GM21723 (cell line): Measurements from ENCODE around the gene TSSK2.
"Not testable (repeated sequence)": the region's sequence is repeated elsewhere in the genome, so short reads cannot be mapped to it uniquely, and the experiment has no call there.

Experiments used
- ATAC-seq: cut with Tn5 transposase; IDR thresholded peaks from one replicate; pipeline ENCODE4 v1.9.1; 2021; ENCODE audit warnings: mild to moderate bottlenecking, moderate library complexity; ENCODE audit not compliant: unreplicated experiment

TSSK2 gene

DNA sequence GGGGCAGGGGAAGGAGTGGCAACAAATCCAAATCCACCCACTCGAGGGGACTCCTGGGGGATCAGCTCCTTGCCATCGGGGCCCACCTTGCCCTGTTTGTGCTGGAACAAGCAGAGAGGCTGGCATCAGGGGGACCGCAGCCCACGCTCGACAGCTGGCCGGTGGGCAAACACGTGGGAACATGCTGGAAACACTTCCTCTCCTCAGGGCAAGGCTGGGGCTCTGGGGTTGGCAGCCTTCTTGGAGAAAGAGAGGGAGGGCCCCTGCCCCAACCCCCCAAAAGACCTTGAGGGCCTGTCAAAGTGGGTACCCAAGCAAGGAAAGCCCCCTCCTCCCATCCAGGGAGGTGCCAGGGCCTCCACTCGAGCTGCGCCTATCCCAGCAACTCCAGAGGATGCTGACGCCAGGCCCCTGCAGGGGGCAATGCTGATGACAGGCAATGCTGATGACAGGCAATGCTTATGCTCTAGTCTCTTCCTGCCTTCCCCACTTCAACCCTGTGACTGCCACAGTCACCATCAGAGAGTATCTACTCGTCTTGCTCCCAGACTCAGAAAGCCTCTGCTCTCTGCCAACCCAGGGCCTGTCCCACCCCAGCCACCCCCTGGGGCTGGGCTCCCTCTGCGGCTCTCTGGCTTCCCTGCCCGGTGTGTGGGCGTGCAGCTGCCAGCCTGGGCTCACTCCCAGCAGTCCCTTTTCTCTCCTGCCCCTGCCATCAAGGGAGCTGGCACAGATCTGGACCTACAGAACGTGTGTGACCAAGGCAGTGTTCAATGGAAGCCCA lies 7.3 kb downstream of the TSSK2 start:
- ATAC-seq: no peak

- no peak for ATAC-seq
Observed at GRCh38 chr22:19139001-19139356, 7.9 kb downstream of the TSSK2 start.

GRCh38 chr22:19139974-19140373 lies 8.9 kb downstream of the TSSK2 start:
- no peak for ATAC-seq

DNA sequence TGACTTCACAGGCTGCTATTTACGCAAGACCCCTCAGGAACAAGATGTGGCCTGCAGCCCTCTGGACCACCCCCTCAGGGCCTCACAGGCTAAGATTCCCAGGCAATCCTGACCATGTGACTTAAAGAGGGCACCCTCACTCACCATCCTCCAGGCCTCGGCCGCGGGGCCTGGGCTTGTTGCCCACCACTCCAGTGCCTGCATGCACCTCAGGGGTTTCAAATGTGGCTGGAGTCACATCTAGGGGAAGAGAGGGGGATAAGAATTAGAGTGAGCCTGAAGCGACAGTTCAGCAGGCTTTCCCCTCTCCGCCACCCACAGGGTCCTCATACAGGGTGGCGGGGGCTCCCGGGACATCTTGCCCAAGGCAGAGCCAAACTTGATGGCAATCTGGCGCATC lies 11.3 kb downstream of the TSSK2 start:
- no peak for ATAC-seq

DNA sequence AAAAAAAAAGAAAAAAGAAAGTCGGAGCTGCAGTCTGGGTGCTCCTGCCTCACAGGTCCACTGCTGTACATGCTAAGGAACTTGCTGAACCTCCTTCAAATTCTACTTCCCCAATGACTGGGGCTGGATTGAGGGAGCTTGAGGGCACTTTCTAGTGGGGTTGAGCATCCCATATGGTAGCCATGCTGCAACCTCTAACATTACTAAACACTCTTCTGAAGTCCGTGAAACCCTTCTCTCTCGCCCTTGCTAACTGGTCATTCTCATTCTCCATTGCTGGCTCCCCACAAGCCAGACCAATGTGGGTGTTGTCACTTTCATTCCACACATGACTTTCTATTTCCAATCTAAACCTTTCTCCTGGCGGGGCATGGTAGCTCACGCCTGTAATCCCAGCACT lies 12.1 kb downstream of the TSSK2 start:
- no peak for ATAC-seq

- peak; percentile 12 for ATAC-seq
Observed at GRCh38 chr22:19143967-19144400, 12.9 kb downstream of the TSSK2 start.

DNA sequence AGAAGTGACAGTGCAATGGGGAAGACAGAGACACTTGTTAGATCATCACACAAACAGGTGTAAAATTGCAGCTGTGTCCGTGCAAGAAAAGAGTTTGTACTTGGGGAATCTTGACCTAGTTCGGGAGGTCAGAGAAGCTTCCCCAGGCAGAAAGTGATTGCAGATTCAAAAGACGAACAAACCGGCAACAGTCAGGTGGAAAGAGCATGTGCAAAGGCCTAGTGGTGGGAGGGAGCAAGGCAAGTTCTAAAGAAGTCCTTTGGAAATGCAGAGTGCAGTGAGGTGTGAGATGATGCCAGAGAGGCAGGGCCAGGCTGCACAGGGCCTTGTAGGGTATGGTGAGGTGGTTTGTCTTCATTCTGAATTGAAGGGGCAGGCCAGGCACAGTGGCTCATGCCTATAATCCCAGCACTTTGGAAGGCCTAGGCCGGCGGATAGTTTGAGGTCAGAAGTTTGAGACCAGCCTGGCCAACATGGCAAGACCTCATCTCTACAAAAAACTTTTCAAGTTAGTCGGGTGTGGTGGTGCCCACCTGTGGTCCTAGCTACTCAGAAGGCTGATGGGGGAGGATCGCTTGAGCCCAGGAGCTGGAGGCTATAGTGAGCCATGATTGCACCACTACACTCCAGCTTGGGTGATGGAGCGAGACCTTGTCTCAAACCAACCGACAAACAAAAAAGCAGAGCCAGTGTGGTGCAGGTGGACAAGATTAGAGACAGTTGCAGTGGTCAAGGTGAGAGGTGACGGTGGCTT lies 15.3 kb downstream of the TSSK2 start:
- no peak for ATAC-seq

GRCh38 chr22:19147195-19147780 lies 16.2 kb downstream of the TSSK2 start:
- no peak for ATAC-seq

DNA sequence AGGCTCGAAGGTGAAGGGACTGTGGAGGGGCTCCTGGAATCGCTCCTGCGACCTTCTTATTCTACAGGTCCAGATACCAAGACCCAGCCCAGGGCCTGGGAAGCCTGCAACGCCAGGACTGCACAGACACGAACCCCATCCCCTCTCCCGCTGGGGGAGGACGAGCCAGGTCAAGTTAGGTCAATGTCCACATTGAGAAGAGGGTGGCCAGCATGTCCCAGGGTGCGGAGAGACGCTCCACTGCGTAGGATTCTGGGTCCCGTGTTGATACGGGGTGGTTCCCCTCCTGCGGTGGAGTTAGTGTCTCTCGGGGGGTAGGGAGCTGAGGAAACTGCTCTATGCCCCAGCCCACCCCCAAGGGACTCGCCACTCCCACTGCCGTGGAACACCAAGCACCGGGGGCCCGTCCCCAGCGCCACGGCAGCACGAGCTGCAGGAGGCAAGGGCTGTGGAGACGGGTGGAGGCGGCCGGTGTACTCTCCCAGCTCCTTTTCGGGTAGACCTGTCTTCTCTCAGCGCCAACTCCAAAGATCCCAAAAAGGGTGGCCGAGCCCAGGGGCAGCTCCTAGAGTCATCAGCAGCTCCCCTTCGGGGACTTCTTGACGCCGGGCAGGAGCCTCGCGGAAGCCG lies 17.4 kb downstream of the TSSK2 start:
- ATAC-seq: no peak

- no peak for ATAC-seq
Observed at GRCh38 chr22:19149047-19149883, 18.2 kb downstream of the TSSK2 start.

- ATAC-seq: no peak
Observed at GRCh38 chr22:19149991-19150390, 18.9 kb downstream of the TSSK2 start, which contains the start of gene GSC2. GSC2 (minus strand) TSS chr22:19150292; CDS start chr22:19150283, 9 bp downstream.

DNA sequence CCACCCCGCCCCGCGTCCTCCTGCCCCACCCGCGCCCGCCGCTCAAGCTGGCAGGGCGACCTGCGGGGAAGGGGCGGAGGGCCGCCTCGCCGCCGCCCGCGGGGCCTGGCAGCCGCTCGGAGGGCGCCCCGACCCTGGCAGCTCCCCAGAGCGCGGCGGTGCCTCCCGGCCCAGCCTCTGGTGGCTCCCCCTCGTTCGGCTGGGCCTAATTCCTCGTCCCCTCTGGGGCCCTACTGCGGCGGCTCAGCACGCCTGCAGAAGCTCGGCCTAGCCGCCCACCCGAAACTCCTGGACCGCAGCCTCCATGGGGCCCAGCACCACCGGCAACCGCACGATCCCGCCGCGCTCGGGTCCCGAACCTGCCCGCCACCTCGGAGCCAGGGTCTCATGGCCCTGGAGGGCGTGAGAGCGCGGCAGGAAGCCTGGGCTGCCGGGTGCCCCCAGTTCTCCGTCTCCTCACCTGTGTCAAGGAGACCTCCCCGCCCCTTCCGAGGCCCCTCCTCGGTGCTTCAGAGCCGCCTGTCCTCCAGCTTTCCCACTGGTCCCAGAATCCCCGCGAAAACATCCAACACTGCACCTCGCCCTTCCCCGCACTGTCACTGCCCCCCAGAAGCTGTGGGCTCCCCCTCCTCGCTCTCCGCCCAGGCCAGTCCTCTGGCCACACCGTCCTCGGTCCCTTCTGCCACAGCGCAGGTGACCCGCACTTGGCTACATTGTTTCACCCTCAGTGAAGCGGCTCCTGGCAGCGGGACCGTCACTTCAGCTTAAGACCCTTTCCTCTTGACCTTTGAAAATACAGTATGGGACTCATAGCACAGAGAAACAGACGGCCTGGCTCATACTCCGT lies 19.6 kb downstream of the TSSK2 start:
- ATAC-seq: no peak

GRCh38 chr22:19151329-19152191 lies 20.5 kb downstream of the TSSK2 start:
- no peak for ATAC-seq

- ATAC-seq: no peak
Observed at GRCh38 chr22:19152942-19153883, 22.1 kb downstream of the TSSK2 start.

- ATAC-seq: not testable (repeated sequence)
Observed at GRCh38 chr22:19156109-19156508, 25.0 kb downstream of the TSSK2 start.

- not testable (repeated sequence) for ATAC-seq
Observed at GRCh38 chr22:19158649-19159048, 27.5 kb downstream of the TSSK2 start.

DNA sequence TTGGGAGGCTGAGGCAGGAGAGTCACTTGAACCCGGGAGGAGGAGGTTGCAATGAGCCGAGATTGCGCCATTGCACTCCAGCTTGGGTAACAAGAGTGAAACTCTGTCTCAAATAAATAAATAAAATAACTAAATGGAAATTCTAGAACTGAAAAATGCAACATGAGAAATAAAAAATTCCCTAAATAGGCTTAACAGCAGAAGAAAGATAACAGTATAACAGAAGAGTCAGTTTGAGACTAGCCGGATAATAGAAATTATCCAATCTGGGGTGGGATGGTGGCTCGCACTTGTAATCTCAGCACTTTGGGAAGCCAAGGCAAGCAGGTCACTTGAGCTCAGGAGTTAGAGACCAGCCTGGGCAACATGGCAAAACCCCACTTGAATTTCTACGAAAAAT lies 33.3 kb downstream of the TSSK2 start:
- no peak for ATAC-seq

GRCh38 chr22:19166421-19166820 lies 35.3 kb downstream of the TSSK2 start:
- no peak for ATAC-seq
